ENCODE data around the gene NEK11.

NEK11 gene

DNA sequence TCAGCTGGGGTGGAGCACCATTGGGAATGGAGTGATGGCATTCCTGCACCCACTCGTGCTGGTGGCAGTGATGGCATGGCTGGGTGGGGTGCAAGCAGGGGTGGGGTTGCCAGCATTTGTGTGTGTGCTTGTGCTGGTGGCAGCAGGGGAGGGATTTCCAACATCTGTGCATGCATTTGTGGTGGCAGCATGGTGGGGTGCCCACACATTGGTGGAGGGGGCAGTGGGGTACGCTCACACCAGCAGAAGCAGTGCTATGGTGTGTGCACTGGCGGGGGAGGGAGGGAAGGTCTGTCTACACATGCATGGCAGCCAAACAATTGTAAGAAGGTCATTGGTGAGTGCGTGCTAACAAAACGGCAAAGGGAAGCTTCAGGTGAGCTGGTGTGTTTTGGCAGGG is 278.2 kb downstream of the NEK11 start:
- no peak for DNase-seq (ENCODE audit: low read depth)
- H3K4me3 ChIP-seq (ENCODE audit: low read length) = no peak overlapping the region
- no peak for TF ChIP-seq CTCF (conservative IDR thresholded peaks at IDR 0.05; ENCODE audit: low read length)

GRCh38 chr3:131306242-131306641 is 279.6 kb downstream of the NEK11 start:
- H3K4me3 ChIP-seq (ENCODE audit: low read length) = no peak overlapping the region
- no peak for DNase-seq (ENCODE audit: low read depth)
- TF ChIP-seq CTCF (conservative IDR thresholded peaks at IDR 0.05; ENCODE audit: low read length) = no peak

DNA sequence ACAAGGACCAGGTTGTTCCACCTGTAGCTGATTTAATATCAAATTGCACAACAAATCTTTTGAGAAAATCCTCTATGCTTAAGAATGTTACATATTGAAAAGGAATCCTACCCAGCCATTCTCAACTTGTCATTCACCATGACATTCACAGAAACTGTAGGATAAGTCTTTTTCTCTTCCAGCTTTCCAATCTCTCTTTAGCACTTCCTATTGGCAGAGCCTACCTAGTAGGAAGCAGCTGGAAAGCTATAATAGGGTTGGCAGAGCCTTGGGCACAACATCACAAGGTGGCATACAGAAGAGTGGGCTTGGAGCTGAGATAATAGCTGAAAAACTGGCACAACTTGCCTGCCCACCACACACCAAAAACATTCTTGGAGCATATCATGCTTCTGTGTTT is 287.6 kb downstream of the NEK11 start:
- no peak overlapping the region for H3K4me3 ChIP-seq (ENCODE audit: low read length)
- no peak for TF ChIP-seq CTCF (conservative IDR thresholded peaks at IDR 0.05; ENCODE audit: low read length)
- DNase-seq (ENCODE audit: low read depth) = no peak

- DNase-seq (ENCODE audit: low read depth) = no peak
- H3K4me3 ChIP-seq (ENCODE audit: low read length) = no peak overlapping the region
- TF ChIP-seq CTCF (conservative IDR thresholded peaks at IDR 0.05; ENCODE audit: low read length) = no peak
These were observed 288.5 kb downstream of the NEK11 start for GRCh38 chr3:131315162-131315561.

DNA sequence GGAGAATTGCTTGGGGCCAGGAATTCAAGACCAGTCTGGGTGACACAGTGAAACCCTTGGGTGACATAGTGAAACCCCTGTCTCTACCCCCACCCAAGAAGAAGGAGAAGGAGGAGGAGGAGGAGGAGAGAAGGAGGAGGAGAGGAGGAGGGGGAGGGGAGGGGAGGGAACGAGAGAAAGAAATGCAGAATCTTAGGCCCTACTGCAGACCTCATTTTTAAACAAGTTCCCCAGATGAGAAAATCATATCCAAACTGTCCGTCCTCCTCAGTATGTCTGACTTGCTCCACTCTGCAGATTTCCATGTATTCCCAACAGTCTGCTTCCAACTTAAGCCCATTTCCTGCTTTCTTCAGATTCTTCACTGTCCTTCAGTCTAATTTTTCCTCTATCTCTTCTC is 291.0 kb downstream of the NEK11 start:
- no peak for TF ChIP-seq CTCF (conservative IDR thresholded peaks at IDR 0.05; ENCODE audit: low read length)
- H3K4me3 ChIP-seq (ENCODE audit: low read length) = no peak overlapping the region
- no peak for DNase-seq (ENCODE audit: low read depth)

- H3K4me3 ChIP-seq (ENCODE audit: low read length) = no peak overlapping the region
- TF ChIP-seq CTCF (conservative IDR thresholded peaks at IDR 0.05; ENCODE audit: low read length) = no peak
- no peak for DNase-seq (ENCODE audit: low read depth)
These were observed 296.3 kb downstream of the NEK11 start for GRCh38 chr3:131323014-131323413.

GRCh38 chr3:131323792-131324191 is 297.1 kb downstream of the NEK11 start:
- TF ChIP-seq CTCF (conservative IDR thresholded peaks at IDR 0.05; ENCODE audit: low read length) = no peak
- no peak for DNase-seq (ENCODE audit: low read depth)
- H3K4me3 ChIP-seq (ENCODE audit: low read length) = no peak overlapping the region

Measured in AG10803 (cell line).